Stimulated activated CD4-positive, alpha-beta T cell treated with anti-CD3 and anti-CD28 coated beads, TNF-alpha, amount 100 ng/mL, for 24 hours (primary cell): ENCODE measurements around the gene CD300A.
"Not testable (repeated sequence)": the region's sequence is repeated elsewhere in the genome, so short reads cannot be mapped to it uniquely, and the experiment has no call there.

Source experiments
- DNase-seq, 3 experiments: peaks; one replicate each; pipeline ENCODE4 v3.0.0-alpha.2; 2020; ENCODE audit warnings: low read depth in 3 of 3

Gene CD300A

DNA sequence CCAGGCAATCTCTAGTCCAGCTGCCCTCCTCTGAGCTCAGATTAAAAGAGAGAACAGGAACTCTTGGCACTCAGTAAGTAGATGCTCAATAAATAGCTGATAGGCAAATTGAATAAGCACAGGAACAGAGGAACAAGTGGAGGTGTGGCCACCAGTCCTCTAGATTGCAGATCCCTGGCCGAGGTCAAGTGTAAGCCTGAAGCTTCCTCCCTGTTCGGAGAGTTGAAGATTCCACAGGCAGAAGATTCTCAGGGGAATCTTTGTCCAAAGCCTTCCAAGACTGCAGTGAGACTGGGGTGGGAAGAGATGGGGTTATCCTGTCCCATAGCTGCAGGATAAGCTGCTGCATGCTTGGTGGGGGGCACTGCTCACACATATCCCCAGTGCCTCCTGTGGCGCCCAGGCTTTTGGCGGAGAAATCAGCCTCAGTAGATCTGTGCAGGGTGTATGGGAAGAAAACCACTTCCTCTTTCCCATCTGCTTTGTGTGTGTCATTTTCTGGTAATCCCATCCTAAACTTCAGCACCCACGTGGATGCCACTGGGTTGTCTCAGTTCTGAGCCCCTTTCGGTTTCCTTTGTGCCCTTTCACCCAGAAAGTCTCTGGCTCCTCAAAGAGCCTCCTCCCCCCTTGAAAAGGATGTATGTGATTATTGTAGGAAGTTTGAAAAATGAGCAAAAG is 12.1 kb downstream of the CD300A start:
- DNase-seq = peak in 1 of 3 experiments; percentile 37

DNA sequence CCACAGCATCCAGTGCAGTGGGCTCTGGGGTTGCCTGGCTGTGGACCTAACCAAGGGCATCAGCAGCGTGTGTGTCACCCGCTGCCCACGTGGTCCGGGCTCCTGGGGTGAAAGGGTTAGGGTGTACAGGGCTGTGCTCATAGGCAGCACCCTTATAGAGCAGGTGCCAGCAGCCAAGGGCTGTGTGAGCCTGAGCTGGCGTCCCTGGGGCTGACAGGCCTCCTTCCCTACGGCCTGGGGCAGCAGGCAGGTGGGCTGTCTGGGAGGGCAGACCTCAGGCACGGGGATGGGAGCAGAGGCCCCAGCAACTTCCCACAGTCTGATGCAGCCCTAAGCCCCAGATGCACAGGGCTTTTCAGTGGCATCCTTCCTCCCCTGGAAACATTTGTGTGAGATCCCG is 13.9 kb downstream of the CD300A start:
- DNase-seq = no peak

DNA sequence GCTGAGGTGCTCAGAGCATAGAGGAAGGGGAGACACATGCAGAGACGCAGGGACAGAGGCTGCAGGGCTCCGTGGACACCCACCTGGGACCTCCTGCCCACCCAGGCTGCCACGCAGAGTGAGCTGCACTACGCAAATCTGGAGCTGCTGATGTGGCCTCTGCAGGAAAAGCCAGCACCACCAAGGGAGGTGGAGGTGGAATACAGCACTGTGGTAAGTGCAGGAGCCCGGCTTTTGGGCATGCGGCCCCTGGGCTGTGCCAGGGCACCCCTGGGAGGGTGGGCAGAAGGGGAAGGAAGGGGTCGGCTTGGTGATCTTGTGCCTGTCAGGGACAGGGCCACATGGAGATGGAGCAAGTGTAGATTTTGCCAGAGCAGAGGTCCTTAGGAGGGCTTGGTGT is 15.2 kb downstream of the CD300A start:
- no peak for DNase-seq

DNA sequence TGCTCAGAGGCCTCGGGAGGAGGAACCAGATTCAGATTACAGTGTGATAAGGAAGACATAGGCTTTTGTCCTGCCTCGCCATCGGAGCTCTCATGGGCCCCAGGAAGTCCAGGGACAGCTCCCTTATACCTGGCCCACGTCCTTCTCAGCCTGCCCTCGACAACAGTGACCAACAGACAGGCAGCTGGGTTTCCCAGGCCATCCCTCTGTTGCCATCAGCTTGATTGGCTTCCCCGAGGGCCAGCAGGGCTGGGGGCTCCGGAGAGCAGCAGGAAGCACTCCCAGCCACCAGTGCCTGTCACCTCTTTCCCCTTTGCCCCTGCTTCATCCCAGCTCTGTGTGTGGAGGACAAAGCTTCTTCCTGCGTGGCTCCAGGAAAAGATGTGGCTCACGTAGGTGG is 17.6 kb downstream of the CD300A start:
- no peak for DNase-seq

DNA sequence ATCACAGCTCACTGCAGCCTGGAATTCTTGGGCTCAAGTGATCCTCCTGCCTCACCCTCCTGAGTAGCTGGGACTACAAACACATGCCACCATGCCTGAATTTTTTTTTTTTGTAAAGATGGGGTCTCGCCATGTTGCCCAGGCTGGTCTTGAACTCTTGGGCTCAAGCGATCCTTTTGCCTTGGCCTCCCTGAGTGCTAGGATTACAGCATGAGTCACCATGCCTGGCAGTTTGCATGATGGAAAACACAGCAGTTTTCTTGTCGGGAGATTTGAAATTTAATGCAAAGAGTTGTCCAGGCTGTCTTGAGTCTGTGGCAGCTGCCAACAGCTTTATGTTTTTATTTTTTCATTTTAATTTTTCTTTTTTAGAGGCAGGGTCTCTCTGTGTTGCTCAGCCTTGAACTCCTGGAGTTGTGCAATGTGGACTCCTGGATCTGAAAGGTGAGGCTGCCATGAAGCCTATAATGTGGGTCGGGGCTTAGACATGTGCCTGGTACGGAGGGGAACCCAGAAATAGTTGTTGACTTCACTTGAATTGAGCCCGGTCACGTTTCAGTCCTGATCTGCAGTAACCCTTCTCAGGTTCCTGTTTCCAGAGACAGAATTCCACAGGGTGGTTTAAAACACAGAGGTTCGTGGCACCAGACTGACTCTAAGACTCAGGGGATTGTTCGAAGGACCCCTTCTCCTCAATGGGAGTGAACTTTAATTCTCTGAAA is 18.7 kb downstream of the CD300A start:
- DNase-seq = no peak

DNA sequence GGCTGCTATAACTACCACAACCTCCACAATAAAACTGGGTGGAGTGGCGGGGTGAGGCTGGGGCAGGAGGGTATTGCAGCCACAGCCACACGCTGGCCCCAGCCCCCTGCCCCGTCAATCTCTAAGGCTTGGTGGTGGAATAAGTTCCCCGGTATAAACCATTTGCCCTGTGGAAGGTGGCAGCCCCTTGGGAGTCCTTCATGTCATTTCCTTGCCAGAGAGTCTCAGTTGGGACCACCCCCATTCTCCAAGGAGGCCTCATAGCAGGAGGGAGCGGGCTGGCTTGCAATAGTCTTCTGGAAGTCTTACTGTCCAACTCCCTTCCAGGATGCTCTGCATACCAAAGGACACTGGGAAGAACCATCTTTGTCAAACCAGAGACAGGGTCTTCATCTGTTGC is 19.4 kb downstream of the CD300A start:
- no peak for DNase-seq

DNA sequence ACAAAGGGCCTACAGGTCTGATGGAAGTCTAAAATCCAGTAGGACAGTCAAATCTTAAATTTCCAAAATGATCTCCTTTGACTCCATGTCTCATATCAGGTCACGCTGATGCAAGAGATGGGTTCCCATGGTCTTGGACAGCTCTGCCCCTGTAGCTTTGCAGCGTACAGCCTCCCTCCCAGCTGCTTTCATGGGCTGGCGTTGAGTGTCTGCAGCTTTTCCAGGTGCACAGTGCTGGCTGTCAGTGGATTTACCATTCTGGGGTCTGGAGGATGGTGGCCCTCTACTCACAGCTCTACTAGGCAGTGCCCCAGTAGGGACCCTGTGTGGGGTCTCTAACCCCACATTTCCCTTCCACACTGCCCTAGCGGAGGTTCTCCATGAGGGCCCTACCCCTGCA is 21.8 kb downstream of the CD300A start:
- not testable (repeated sequence) for DNase-seq

DNA sequence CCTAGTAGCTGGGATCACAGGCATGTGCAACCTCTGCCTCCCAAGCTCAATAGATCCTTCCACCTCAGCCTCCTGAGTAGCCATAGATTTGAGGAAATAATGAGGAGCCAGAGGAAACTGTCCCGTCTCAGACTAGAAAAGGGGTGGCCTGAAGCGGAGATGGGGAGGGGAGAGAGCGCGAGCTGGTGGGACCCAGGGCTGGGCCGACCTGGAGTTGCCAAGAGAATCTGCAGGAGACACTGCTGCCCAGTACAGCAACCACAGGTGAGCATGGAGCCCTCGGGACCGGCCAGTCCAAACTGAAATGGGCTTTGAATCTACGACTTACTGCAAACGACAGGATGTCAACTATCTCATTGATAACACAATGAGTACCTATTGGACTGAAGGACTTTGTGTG is 24.3 kb downstream of the CD300A start:
- no peak for DNase-seq

DNA sequence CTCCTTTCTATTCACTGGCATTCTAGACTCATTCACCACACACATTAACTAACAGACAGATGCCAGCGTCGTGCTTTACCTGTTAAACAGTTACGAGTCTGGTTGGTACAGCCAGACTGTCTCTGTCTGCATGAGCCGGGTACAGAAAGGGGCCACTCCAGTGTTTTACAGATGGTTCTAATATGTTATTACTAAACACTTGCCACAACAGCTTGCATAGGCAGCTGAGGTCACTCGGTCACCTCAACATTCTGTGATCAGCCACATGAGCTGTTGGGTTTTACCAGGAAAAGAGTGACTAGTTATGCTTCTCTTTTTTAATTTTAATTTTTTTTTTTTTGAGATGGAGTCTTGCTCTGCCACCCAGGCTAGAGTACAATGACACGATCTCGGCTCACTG is 25.2 kb downstream of the CD300A start:
- no peak for DNase-seq

DNA sequence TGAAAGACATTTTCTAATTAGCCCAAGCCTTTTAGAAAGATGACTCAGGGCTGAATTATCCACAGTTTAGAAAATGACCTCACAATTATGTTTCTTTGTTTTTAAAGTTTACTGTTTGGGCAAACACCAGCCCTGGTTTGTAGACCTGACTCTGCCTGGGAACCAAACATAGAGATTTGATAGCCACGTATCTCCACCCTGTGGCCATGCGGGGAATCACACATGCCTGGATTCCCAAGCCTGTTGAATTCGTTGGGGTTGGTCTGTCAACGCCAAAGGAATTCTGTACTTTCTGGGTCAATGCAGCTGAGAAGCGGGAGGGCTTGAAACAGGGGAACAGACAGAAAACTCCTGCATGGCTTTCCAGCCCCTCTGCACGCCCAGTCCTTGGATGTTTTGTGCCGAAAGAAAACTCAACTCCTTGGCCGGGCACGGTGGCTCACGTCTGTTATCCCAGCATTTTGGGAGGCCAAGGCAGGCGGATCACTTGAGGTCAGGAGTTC is 26.9 kb downstream of the CD300A start:
- DNase-seq = peak; percentile 33 to 63 (median 37)

DNA sequence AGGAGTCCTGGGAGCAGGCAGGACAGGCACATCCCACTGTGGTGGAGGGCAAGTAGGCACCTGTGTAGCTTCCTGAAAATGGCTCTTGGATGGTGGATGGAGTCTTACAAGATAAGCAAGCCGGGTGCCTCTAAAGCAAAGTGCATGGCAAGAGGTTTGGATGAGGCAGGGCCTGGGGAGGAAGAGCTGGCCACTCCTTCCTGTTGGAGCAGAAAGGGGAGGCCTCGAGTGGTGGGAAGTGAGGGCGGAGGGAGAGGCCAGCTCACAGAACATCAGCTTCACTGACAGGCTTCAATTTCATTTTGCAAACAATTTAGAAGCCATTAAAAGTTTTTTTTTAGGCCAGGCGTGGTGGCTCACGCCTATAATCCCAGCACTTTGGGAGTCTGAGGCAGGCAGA is 31.0 kb downstream of the CD300A start:
- no peak for DNase-seq

DNA sequence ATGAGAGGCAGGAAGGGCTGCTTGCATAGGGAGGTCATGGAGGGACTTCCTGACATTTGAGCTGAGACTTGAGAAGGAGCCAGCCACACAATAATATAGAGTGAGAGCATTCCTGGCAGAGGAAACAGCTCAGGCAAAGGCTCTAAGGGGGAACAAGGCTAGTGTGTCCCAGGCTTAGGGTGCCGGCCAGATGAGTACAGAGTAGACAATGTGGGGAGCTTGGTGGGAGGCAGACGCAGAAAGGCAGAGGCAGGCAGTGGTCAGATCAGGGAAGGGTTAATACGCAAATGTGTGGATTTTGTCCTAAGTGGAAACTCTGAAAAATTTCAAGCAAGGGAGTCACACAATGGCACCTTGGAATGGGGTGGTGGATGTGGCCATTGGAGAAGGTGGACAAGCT is 33.6 kb downstream of the CD300A start:
- DNase-seq = no peak

DNA sequence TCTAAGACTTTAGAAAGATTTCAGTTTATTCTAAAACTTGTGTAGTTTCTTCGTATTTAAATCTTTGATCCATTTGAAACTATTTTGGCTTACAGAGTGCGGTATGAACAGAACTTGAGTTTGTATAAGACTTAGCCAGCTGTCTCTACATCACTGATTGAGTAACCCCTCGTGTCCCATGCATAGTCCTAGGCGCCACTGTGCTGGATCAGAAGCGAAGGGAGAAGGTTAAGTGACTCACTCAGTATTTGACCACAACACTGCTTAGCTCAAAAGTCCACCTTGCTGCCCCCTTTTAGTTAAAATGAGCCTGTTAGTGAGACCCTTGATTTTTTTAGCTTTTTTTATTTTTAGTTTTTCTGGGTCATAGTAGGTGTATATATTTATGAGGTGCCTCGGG is 36.4 kb downstream of the CD300A start:
- DNase-seq = no peak

DNA sequence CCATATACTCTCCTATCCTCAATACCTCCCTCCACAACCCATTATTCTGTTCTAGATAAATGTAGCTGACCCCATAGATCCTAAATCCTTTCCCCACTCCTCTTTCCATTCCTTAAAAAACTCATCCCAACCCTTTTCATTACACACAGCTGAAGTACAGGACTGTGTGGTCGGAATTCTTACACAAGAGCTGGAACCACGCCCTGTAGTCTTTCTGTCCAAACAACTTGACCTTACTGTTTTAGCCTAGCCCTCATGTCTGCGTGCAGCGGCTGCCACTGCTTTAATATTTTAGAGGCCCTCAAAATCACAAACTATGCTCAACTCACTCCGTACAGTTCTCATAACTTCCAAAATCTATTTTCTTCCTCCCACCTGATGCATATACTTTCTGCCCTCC is 37.5 kb downstream of the CD300A start:
- not testable (repeated sequence) for DNase-seq

DNA sequence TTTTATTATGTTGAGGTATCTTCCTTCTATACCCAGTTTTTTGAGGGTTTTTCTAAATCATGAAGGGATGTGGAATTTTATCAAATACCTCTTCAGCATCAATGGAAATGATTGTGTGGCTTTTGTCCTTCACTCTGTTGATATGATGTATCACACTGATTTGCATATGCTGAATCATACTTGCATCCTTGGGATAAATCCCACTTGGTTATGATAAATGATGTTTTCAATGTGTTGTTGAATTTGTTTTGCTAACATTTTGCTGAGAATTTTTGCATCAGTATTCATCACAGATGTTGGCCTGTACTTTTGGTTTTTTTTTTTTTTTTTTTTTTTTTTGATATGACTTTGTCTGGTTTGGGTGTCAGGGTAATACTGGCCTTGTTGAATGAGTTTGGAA is 41.7 kb downstream of the CD300A start:
- DNase-seq = no peak

DNA sequence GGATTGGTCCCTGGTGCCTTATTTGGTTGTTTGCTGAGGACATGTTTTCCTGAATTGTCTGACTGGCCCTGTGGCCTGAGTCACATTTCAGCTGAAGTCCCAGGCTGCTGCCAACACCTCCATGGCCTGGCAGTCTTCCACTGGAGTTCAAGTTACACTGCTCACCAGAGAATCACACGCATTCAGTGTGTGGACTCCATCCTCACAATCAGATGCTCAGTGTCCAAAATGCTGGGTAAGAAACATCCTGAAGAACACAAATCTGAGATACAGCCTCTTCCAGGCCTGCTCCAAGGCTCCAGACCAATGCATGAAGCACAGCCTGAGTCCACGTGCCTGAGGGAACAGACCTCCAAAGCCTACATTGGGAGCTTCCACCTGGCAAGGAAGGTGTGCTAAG is 45.6 kb downstream of the CD300A start:
- DNase-seq = no peak

DNA sequence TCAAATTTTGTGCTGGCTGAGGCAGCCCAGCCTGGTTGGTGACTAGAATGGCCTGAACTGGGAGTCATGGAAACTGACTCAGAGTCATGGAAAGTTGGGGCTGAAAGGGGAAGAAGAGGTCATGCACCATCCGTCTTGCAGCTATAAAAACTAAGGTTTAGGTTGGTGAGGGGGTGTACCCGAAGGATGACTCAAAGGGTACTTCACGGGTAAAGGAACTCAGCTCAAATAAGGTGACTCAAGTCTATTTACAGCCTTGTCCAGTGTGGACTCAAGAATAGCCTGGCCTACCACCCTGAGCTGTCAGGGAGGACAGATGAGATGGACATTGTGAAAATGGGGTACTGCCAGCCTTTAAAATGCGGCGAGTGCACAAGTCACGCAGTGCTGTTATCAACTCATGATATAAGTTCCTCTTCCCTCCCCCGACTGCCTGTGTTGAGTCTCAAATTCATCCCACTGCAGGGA is 46.2 kb downstream of the CD300A start:
- peak in 2 of 3 experiments; percentile 23 to 50 for DNase-seq

DNA sequence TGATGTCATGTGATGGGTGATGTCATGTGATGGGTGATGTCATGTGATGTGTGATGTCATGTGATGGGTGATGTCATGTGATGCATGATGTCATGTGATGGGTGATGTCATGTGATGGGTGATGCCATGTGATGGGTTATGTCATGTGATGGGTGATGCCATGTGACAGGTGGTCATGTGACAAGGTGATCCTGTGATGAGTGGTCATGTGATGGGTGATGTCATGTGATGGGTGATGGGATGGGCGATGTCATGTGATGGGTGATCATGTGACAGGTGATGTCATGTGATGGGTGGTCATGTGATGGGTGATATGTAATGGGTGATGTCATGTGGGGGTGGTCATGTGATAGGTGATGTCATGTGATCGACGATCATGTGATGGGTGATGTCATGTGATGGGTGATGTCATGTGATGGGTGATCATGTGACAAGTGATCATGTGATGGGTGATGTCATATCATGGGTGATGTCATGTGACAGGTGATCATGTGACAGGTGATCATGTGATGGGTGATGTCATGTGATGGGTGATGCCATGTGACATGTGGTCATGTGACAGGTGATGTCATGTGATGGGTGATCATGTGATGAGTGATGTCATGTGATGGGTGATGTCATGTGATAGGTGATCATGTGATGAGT is 47.7 kb downstream of the CD300A start:
- DNase-seq = peak in 2 of 3 experiments; percentile 12 to 21

DNA sequence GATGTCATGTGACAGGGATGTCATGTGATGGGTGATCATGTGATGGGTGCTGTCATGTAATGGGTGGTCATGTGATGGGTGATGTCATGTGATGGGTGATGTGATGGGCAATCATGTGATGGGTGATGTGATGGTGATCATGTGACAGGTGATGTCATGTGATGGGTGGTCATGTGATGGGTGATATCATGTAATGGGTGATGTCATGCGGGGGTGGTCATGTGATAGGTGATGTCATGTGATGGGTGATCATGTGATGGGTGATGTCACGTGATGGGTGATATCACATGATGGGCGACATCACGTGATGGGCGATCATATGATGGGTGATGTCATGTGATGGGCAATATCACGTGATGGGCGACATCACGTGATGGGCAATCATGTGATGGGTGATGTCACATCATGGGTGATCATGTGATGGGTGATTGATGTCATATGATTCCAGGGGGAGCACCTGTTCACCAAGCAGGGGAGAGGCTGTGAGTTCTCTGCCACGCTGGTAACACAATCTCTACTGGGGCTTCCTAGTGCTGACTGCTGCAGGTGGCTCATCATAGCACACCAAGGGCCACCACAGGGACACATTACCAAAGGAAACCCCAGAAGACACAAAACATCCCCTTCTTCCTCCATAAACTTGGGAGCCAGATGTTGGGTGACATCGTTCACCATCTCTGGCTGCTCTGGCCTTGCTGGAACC is 48.3 kb downstream of the CD300A start:
- peak in 1 of 3 experiments; percentile 24 for DNase-seq

DNA sequence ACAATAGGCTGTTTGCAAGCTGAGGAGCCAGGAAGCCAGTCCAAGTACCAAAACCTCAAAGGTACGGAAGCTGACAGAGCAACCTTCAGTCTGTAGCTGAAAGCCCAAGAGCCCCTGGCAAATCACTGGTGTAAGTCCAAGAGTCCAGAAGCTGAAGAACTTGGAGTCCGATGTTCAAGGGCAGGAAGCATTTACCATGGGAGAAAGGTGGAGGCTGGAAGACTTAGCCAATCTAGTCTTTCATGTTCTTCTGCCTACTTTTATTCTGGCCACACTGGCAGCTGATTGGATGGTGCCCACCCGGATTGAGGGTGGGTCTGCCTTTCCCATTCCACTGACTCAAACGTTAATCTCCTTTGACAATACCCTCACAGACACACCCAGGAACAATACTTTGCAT is 49.5 kb downstream of the CD300A start:
- DNase-seq = no peak

DNA sequence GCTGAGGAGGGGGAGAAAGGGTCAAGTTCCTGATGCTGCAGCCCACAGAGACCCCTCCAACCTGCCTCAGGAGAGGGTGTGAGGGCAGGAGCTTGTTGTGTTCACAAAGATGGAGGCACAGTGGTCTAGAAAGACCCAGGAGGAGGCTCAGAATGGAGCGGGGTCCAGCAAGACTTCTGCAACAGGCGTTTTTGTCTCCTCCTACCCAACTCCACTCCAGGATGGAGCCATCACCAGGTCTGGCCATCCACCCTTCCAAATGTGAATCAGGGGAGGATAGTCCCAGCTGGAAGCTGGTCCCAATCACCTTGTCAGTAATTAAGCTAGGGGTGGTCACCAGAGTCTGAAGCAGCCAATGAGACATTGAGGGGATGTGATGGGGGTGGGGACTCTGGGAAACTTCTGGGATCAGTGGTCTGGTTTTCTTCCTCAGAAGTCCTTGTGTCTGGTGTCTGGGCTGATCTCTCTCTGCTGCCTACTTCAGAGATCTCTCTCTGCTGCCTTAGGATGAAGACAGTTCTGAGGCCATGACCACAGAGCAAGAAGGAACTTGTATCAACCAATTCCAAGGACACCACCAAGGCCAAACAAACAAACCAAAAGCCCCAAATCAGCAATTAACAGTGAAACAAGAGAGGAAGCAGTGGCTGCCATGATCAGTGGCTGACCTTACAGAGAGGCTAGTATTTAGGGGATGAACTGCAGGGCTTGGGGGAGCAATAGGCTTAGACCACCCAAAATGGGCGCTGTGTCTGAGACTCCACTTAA is 50.3 kb downstream of the CD300A start:
- no peak for DNase-seq
